GM12878 (cell line): ENCODE data around the gene ZNF684. TPM values are rescaled to one million over a fixed set of nuclear protein-coding genes. Genes with fewer than 3 reads are reported as not detected.

Source experiments
- ATAC-seq: fragments of 200-7000 bp; cut with Tn5 transposase; 3 replicates; pipeline ENCODE4 v1.9.1; 2020; ENCODE audit warnings: mild to moderate bottlenecking, moderate library complexity
- BruUV-seq: library from RNA; stranded (reverse); fragments of 400-500 nt; replicated peaks from 2 replicates; lab custom pipeline; 2021; lab: Mats Ljungman, UMichigan
- CTCF ChIA-PET: fragments of 300-600 bp; sonication (Branson Sonifier 250); formaldehyde crosslinking; extraction: SDS; loops from one replicate; lab custom pipeline; 2021; ENCODE audit warnings: inconsistent platforms; lab: Yijun Ruan, JAX
- POLR2A ChIA-PET: fragments of 350-600 bp; formaldehyde crosslinking; extraction: SDS; loops from one replicate; lab custom pipeline; 2021; ENCODE audit warnings: inconsistent platforms; lab: Charles Lee
- RAD21 ChIA-PET: fragments of 300-600 bp; sonication (Branson Sonifier 250); formaldehyde crosslinking; loops from one replicate; lab custom pipeline; 2023; ENCODE audit warnings: antibody characterized with exemption; ENCODE audit not compliant: unreplicated experiment; lab: Charles Lee
- SMC1A ChIA-PET: fragments of 300-600 bp; sonication (Branson Sonifier 250); formaldehyde crosslinking; loops from one replicate; lab custom pipeline; 2023; ENCODE audit not compliant: unreplicated experiment, uncharacterized antibody; lab: Charles Lee
- DNase-seq: peaks from one replicate; pipeline ENCODE4 v3.0.0-alpha.2; 2011; ENCODE audit warnings: low read depth, low spot score
- FAIRE-seq: peaks from 3 replicates; lab custom pipeline; 2011; peaks lifted over from hg19 to GRCh38; lab: Jason Lieb, UNC
- H2AFZ ChIP-seq: 2 replicates; pipeline ENCODE4 v1.6.0; 2011; ENCODE audit warnings: low read depth, low read length, control low read depth; ENCODE audit not compliant: control insufficient read depth
- H3K27ac ChIP-seq: 2 replicates; pipeline ENCODE4 v1.5.1; 2011; ENCODE audit warnings: control low read depth; ENCODE audit not compliant: control insufficient read depth, insufficient read depth
- H3K27me3 ChIP-seq, 2 experiments: replicated peaks in 1 of 2; 2 replicates each; pipeline versions ENCODE4 v1.6.0 to v1.6.1; 2011; ENCODE audit warnings: low read length in 1 of 2; ENCODE audit not compliant: control insufficient read depth in 2 of 2, insufficient read depth in 2 of 2
- H3K36me3 ChIP-seq, 2 experiments: 2 replicates each; pipeline ENCODE4 v1.5.1; 2011; ENCODE audit warnings: low read length in 1 of 2; ENCODE audit not compliant: control insufficient read depth in 2 of 2, insufficient read depth in 2 of 2
- H3K4me1 ChIP-seq: 2 replicates; pipeline ENCODE4 v1.6.1; 2011; ENCODE audit warnings: mild to moderate bottlenecking, low read length, moderate library complexity, mixed read lengths; ENCODE audit not compliant: control insufficient read depth, insufficient read depth
- H3K4me2 ChIP-seq: 2 replicates; pipeline ENCODE4 v1.6.0; 2011; ENCODE audit warnings: control low read depth; ENCODE audit not compliant: control insufficient read depth, insufficient read depth
- H3K4me3 ChIP-seq: fragments of 200-600 bp; sonication (generic); 2 replicates; pipeline ENCODE4 v1.5.1; 2016
- H3K79me2 ChIP-seq: 2 replicates; pipeline ENCODE4 v1.6.0; 2011; ENCODE audit warnings: low read length; ENCODE audit not compliant: control insufficient read depth, insufficient read depth
- H3K9ac ChIP-seq: 2 replicates; pipeline ENCODE4 v1.8.0; 2011; ENCODE audit warnings: low read length, control low read depth, mixed read lengths; ENCODE audit not compliant: control insufficient read depth, insufficient read depth
- H3K9me3 ChIP-seq: replicated peaks from 3 replicates; pipeline ENCODE4 v1.5.1; 2011; ENCODE audit warnings: mild to moderate bottlenecking, low read length; ENCODE audit not compliant: control insufficient read depth, insufficient read depth
- H4K20me1 ChIP-seq: 2 replicates; pipeline ENCODE4 v1.6.0; 2011; ENCODE audit not compliant: control insufficient read depth, insufficient read depth
- BCL11A ChIP-seq: IDR thresholded peaks from 2 replicates; pipeline ENCODE4 v1.6.1; 2011; ENCODE audit warnings: low read depth, low read length
- BMI1 ChIP-seq: fragments of 450-650 bp; IDR thresholded peaks from 2 replicates; pipeline ENCODE4 v1.6.1; 2016; ENCODE audit warnings: mild to moderate bottlenecking, moderate library complexity, borderline replicate concordance
- CHD1 ChIP-seq: IDR thresholded peaks from 2 replicates; pipeline ENCODE4 v1.6.1; 2012; ENCODE audit warnings: low read depth, low read length, improper control_type of control experiment
- RFX5 ChIP-seq: IDR thresholded peaks from 2 replicates; pipeline ENCODE4 v1.6.1; 2011; ENCODE audit warnings: low read depth, low read length, improper control_type of control experiment
- SMARCA5 ChIP-seq: fragments of 450-650 bp; IDR thresholded peaks from 2 replicates; pipeline ENCODE4 v1.6.1; 2017; ENCODE audit warnings: mild to moderate bottlenecking
- SREBF1 ChIP-seq: IDR thresholded peaks from 2 replicates; pipeline ENCODE4 v1.6.1; 2012; ENCODE audit warnings: mild to moderate bottlenecking, low read length
- ZBED1 ChIP-seq: IDR thresholded peaks from 2 replicates; pipeline ENCODE4 v1.6.1; 2016; ENCODE audit warnings: borderline replicate concordance
- ZNF217 ChIP-seq: fragments of 450-650 bp; IDR thresholded peaks from 2 replicates; pipeline ENCODE4 v1.6.1; 2017; ENCODE audit warnings: antibody characterized with exemption, mild to moderate bottlenecking
- in situ Hi-C: fragments of 300-500 bp; cut with MboI; formaldehyde crosslinking; loops from 9 replicates; pipeline ENCODE4 v1.14.3; 2018; ENCODE audit warnings: mixed read lengths
- intact Hi-C: fragments of 100-400 bp; cut with micrococcal nuclease; formaldehyde crosslinking; loops from one replicate; pipeline ENCODE4 v1.14.2; 2022; ENCODE audit not compliant: unreplicated experiment
- polyA plus RNA-seq, 11 experiments: library from polyadenylated mRNA; depleted of rRNA in 4 of 11; unstranded in 6 of 11; stranded (reverse) in 5 of 11; fragments of >200 nt; fragmentation: Nextera tagmentation in 4 of 11; fragmentation: Illumina TruSeq in 1 of 11; extraction: Ambion mirVana in 4 of 11; extraction: Trizol in 1 of 11; gene quantifications; 1 replicate in 1 of 11; 2 replicates in 10 of 11; pipeline versions ENCODE4 v1.2.1 to v1.2.3, GENCODE V29; 2011 to 2016; ENCODE audit warnings: inconsistent platforms in 2 of 11, missing spikeins in 2 of 11, low read depth in 1 of 11
- total RNA-seq, 4 experiments: library from RNA; depleted of rRNA in 3 of 4; stranded (reverse); fragments of >200 nt in 3 of 4; fragmentation: Illumina TruSeq in 1 of 4; extraction: Trizol in 1 of 4; gene quantifications; 2 replicates each; pipeline versions ENCODE4 v1.2.1 to v1.2.3, GENCODE V29; 2013 to 2021
- TF ChIP-seq, protein P1 (sequence below): fragments of 450-650 bp; IDR thresholded peaks from 2 replicates; pipeline ENCODE4 v1.6.1; 2018; ENCODE audit warnings: borderline replicate concordance, mild to moderate bottlenecking; ENCODE audit not compliant: partially characterized antibody
- TF ChIP-seq, protein P2 (sequence below), 3 experiments: IDR thresholded peaks in 2 of 3; conservative IDR thresholded peaks in 1 of 3; 2 replicates each; pipeline ENCODE4 v1.5.1; 2011; ENCODE audit warnings: low read depth in 3 of 3, low read length in 3 of 3, mild to moderate bottlenecking in 3 of 3, control low read depth in 2 of 3, moderate library complexity in 2 of 3, inconsistent platforms in 1 of 3, mixed read lengths in 1 of 3; ENCODE audit not compliant: control insufficient read depth in 2 of 3, insufficient read depth in 1 of 3; ENCODE audit errors: extremely low read depth in 1 of 3

ZNF684 gene
- total and polyA plus RNA-seq, 10 of the 15 experiments (the other 5 are each of a cell fraction or from before 2014, with no cell fraction given): 3.8 to 6.8 (median 6.0) TPM

DNA sequence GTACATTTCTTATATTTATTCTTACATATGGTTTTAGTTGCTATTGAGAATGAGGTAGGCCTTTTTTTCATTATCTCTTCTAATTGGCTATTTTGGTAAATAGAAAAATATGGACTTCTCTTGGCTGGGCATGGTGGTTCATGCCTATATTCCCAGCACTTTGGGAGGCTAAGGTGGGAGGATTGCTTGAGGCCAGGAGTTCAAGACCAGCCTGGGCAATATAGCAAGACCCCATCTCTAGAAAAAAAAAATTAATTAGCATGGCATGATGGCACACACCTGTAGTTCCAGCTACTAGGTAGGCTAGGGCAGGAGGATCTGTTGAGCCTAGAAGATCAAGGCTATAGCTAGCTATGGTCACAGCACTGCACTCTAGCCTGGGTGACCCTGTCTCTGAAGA, 3.2 kb downstream of the ZNF684 start:
- Histone ChIP-seq H3K27me3 (no peaks in the 10 kb centered on the region), H3K4me1 (peaks cover 6% of the 10 kb centered on the region), H3K4me2 (no peak overlapping the region), H4K20me1 (no peaks in the 10 kb centered on the region), H3K4me3 (no peak overlapping the region), H2AFZ (no peak overlapping the region), H3K36me3 (no peaks in the 10 kb centered on the region), H3K9ac (no peak overlapping the region), H3K9me3 (no peaks in the 10 kb centered on the region; the same call in 2 of the 3 replicates), H3K27ac (no peak overlapping the region), H3K79me2 (peaks cover 3% of the 10 kb centered on the region)
- TF ChIP-seq, protein P1, sequence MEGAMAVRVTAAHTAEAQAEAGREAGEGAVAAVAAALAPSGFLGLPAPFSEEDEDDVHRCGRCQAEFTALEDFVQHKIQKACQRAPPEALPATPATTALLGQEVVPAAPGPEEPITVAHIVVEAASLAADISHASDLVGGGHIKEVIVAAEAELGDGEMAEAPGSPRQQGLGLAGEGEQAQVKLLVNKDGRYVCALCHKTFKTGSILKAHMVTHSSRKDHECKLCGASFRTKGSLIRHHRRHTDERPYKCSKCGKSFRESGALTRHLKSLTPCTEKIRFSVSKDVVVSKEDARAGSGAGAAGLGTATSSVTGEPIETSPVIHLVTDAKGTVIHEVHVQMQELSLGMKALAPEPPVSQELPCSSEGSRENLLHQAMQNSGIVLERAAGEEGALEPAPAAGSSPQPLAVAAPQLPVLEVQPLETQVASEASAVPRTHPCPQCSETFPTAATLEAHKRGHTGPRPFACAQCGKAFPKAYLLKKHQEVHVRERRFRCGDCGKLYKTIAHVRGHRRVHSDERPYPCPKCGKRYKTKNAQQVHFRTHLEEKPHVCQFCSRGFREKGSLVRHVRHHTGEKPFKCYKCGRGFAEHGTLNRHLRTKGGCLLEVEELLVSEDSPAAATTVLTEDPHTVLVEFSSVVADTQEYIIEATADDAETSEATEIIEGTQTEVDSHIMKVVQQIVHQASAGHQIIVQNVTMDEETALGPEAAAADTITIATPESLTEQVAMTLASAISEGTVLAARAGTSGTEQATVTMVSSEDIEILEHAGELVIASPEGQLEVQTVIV: no peak
- TF ChIP-seq SMARCA5 (no peak), BMI1 (no peak), RFX5 (no peak), SREBF1 (no peak), ZBED1 (no peak), ZNF217 (no peak), BCL11A (no peak), CHD1 (no peak)
- TF ChIP-seq, protein P2, sequence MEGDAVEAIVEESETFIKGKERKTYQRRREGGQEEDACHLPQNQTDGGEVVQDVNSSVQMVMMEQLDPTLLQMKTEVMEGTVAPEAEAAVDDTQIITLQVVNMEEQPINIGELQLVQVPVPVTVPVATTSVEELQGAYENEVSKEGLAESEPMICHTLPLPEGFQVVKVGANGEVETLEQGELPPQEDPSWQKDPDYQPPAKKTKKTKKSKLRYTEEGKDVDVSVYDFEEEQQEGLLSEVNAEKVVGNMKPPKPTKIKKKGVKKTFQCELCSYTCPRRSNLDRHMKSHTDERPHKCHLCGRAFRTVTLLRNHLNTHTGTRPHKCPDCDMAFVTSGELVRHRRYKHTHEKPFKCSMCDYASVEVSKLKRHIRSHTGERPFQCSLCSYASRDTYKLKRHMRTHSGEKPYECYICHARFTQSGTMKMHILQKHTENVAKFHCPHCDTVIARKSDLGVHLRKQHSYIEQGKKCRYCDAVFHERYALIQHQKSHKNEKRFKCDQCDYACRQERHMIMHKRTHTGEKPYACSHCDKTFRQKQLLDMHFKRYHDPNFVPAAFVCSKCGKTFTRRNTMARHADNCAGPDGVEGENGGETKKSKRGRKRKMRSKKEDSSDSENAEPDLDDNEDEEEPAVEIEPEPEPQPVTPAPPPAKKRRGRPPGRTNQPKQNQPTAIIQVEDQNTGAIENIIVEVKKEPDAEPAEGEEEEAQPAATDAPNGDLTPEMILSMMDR (IDR thresholded peaks at IDR 0.05 in 2 of 3, conservative IDR thresholded peaks at IDR 0.05 in 1 of 3; ENCODE audit: control insufficient read depth in 2 of 3, extremely low read depth in 1 of 3, insufficient read depth in 1 of 3, low read depth in 3 of 3, low read length in 3 of 3): no peak
- no TSS peak for BruUV-seq
- DNase-seq: no peak
- intact Hi-C loops: loop anchor here (5.0 kb wide), 1 partner anchor 418 kb away; no protein-coding TSS in a partner anchor
- RAD21 ChIA-PET: no interaction called here
- no peak for FAIRE-seq
- SMC1A ChIA-PET: no interaction called here
- no peak for ATAC-seq
- CTCF ChIA-PET: no interaction called here
- in situ Hi-C loops: no loop called here
- POLR2A ChIA-PET: interaction anchor here (0.7 kb wide), 1 partner anchor 281 kb away, joined by 6 read pairs; no protein-coding TSS in a partner anchor
